H54 (cell line): ENCODE measurements around the gene HESX1.

Experiments
- DNase-seq: peaks from one replicate; pipeline ENCODE4 v3.0.0; 2011; ENCODE audit warnings: low spot score, mixed read lengths; ENCODE audit not compliant: insufficient read length
- FAIRE-seq: peaks from 3 replicates; lab custom pipeline; 2011; peaks lifted over from hg19 to GRCh38; lab: Jason Lieb, UNC
- POLR2A ChIP-seq: IDR thresholded peaks from 2 replicates; pipeline ENCODE4 v1.6.1; 2011; ENCODE audit warnings: low read depth, mild to moderate bottlenecking, low read length

The HESX1 gene

GRCh38 chr3:57184526-57184925, 15.3 kb downstream of the HESX1 start:
- DNase-seq: no peak
- no peak for TF ChIP-seq POLR2A
- no peak for FAIRE-seq

GRCh38 chr3:57179580-57180410, 20.0 kb downstream of the HESX1 start:
- no peak for TF ChIP-seq POLR2A
- peak; percentile 48 for FAIRE-seq
- DNase-seq: no peak

- no peak for DNase-seq
- TF ChIP-seq POLR2A: no peak
- FAIRE-seq: no peak
These were observed 23.7 kb downstream of the HESX1 start for GRCh38 chr3:57176045-57176444.

- FAIRE-seq (no peak), DNase-seq (no peak)
- TF ChIP-seq POLR2A: no peak
These were observed 26.1 kb downstream of the HESX1 start for GRCh38 chr3:57173687-57174086.

DNA sequence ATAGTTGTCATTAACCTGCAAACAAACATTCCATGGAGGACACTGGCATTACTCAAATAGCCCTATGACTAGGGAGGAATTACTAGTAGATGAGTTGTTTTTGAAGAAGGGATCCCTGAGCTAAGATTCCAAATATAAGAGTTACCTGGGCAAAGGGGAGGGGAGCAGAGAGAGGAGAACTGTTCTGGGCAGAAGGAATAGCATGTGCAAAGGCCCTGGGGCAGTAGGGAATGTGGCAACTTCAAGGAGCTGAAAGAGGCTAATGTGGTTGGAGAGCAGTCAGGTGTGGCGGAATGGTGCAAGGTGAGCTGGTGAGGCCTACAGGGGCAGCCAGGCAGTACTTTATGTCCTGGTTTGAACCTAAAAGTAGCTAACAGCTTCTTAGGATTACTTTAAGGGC, 28.8 kb downstream of the HESX1 start:
- no peak for TF ChIP-seq POLR2A
- FAIRE-seq (no peak), DNase-seq (no peak)

- DNase-seq (peak; percentile 73), FAIRE-seq (no peak)
- TF ChIP-seq POLR2A: no peak
These were observed 29.7 kb downstream of the HESX1 start for GRCh38 chr3:57169872-57170623.

DNA sequence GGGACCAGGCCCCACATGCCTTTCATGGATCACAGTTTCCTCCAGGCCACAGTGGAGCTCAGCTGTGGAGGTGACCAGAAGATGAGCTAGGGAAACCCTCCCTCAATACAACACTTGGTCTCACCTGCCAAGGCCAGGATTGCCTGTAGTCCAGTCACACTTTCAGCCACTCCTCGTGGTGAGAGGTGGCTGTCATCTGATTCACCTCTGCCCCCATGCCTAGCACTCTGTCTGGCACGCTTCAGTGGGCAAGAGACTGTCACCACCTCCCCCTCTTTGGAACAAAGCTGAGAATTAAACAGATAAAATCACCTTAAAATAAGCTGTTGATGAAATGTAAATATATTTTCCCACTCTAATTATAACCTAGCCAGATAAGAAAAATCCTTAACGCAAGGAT, 30.7 kb downstream of the HESX1 start:
- DNase-seq (no peak), FAIRE-seq (no peak)
- TF ChIP-seq POLR2A: no peak

- FAIRE-seq (no peak), DNase-seq (no peak)
- no peak for TF ChIP-seq POLR2A
These were observed 31.6 kb downstream of the HESX1 start for GRCh38 chr3:57168151-57168550.

GRCh38 chr3:57166660-57167059, 33.1 kb downstream of the HESX1 start:
- no peak for DNase-seq
- no peak for FAIRE-seq
- no peak for TF ChIP-seq POLR2A

DNA sequence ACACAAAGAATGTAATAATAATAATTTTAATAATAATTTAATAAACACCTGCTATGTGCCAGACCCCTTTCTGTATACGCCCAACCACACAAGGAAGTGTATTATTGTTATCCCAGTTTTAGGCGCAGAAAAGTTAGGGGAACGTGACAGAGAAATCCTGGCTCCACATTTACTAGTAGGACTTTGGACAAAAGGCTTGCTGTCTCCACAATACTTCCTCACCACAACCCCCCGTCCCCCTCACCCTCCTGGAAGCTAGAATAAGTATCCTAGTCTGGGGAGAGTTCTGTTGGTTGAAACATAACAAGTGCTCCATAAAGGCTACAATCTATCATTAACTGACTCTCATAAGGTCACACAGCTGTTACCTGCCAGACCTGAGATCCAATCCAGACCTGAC, 34.1 kb downstream of the HESX1 start:
- no peak for FAIRE-seq
- no peak for DNase-seq
- no peak for TF ChIP-seq POLR2A

DNA sequence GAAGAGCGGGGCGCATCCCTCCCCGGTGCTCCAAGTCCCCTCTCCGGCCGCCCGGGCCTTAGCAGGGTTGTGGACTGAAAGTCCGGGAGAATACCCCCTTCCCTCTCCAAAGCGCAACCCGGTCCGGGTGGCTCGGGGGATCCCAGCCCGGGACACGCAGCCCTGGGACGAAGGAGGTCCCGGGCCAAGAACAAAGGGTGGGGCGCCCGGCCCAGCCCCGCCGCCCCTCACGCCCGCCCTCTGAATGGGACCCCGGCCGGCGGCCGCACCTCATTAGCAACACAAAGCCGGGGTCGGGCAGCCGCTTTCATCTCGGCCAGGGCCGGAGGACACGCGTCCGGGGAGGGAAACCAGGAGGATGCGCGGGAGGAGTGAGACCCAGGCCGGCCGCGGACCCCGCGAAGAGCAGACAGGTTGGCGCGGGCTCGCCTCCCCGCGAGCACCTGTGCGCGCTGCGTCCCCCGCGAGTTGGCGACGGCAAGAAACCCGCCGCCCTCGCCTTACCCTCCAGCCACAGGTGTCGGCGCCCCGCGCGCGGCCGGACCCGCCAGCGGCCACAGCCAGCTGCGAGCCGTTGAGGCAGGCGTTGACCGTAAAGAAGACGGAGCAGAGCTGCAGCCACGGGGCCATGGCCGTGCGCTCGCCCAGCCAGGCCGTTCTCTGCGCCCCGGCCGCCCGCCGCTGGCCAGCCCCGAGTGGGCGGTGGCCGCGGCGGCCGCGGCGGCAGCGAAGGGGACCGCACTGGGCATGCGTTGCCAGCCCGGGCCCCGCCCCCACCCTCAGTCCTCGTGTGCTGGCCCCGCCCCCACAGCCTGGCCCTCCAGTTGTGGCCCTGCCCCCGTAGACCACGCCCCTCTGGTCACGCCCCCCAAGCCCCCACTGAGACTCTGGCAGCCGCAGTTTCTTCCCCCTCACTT, 34.9 kb downstream of the HESX1 start, which contains the start of gene IL17RD:
Gene IL17RD, minus strand, starts transcription at position 697 of the 917 bp plus-strand sequence. Its CDS starts 67 bp downstream, at position 630.
- no peak for FAIRE-seq
- DNase-seq: peak; percentile 84
- TF ChIP-seq POLR2A: no peak

- DNase-seq (no peak), FAIRE-seq (no peak)
- TF ChIP-seq POLR2A: no peak
These were observed 35.5 kb downstream of the HESX1 start for GRCh38 chr3:57164217-57164656.

DNA sequence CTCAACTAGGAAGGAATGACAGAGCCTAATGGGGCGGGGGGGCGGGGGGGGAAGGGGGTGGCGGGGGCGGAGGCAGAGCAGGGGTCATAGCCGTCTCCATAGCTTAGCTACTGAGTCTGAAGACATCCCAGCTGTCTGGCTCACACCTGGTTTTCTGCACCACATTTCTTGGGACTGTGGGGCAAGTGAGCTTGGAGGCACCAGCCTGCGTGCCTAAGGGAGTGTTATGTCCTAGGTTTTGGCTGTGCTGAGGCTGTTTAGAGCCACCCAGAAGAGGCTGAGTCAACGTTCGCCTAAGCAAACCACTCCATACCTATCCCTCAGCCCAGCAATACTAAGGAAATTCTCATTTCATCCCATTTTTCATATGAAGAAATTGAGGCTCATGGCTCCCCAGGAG, 36.0 kb downstream of the HESX1 start:
- no peak for DNase-seq

More for the DNA sequence above, 36.0 kb downstream of the HESX1 start:
- no peak for FAIRE-seq
- no peak for TF ChIP-seq POLR2A
